ENCODE data around the gene UBL7. TPM values are rescaled to one million over a fixed set of nuclear protein-coding genes. Genes with fewer than 3 reads are reported as not detected.
A peak's percentile ranks its signal among the peaks of the same experiment; 100 is the strongest.

UBL7 gene
- total RNA-seq, 2 donors from 2014 or later: 39.0 to 43.5 TPM

- intact Hi-C loops (cut with DNase I): no loop called here
- ATAC-seq: no peak
- DNase-seq: no peak
These were observed 43.7 kb downstream of the UBL7 start for GRCh38 chr15:74417225-74417624.

GRCh38 chr15:74415966-74416916, 44.7 kb downstream of the UBL7 start:
- DNase-seq: no peak
- no peak for ATAC-seq

GRCh38 chr15:74414603-74415338, 46.2 kb downstream of the UBL7 start:
- intact Hi-C loops (cut with DNase I): no loop called here
- no peak for DNase-seq

More at GRCh38 chr15:74415966-74416916, 44.7 kb downstream of the UBL7 start:
- intact Hi-C loops (cut with DNase I): no loop called here

GRCh38 chr15:74414081-74414580, 46.8 kb downstream of the UBL7 start:
- intact Hi-C loops (cut with DNase I): no loop called here
- no peak for ATAC-seq

More at GRCh38 chr15:74414603-74415338, 46.2 kb downstream of the UBL7 start:
- no peak for ATAC-seq

GRCh38 chr15:74413350-74414080, 47.4 kb downstream of the UBL7 start:
- ATAC-seq: no peak
- DNase-seq: no peak
- intact Hi-C loops (cut with DNase I): no loop called here

More at GRCh38 chr15:74414081-74414580, 46.8 kb downstream of the UBL7 start:
- DNase-seq: no peak

GRCh38 chr15:74412159-74412558, 48.8 kb downstream of the UBL7 start:
- intact Hi-C loops (cut with DNase I): no loop called here
- ATAC-seq: no peak
- no peak for DNase-seq

- no peak for DNase-seq
- no peak for ATAC-seq
- intact Hi-C loops (cut with DNase I): no loop called here
These were observed 49.3 kb downstream of the UBL7 start for GRCh38 chr15:74411686-74412085.

GRCh38 chr15:74410502-74410901, 50.5 kb downstream of the UBL7 start:
- ATAC-seq: no peak
- no peak for DNase-seq
- intact Hi-C loops (cut with DNase I): no loop called here

- intact Hi-C loops (cut with DNase I): no loop called here
- no peak for DNase-seq
- ATAC-seq: no peak
These were observed 51.7 kb downstream of the UBL7 start for GRCh38 chr15:74409225-74409624.

- intact Hi-C loops (cut with DNase I): no loop called here
- DNase-seq: no peak
- ATAC-seq: no peak
These were observed 52.1 kb downstream of the UBL7 start for GRCh38 chr15:74408815-74409214.

GRCh38 chr15:74408385-74408784, 52.6 kb downstream of the UBL7 start:
- ATAC-seq: no peak
- intact Hi-C loops (cut with DNase I): no loop called here
- no peak for DNase-seq

- ATAC-seq: peak in 1 of 2 donors; percentile 86
- DNase-seq: no peak
- intact Hi-C loops (cut with DNase I): no loop called here
These were observed 53.8 kb downstream of the UBL7 start for GRCh38 chr15:74406992-74407705.

GRCh38 chr15:74406517-74406916, 54.4 kb downstream of the UBL7 start:
- ATAC-seq (no peak), DNase-seq (no peak)
- intact Hi-C loops (cut with DNase I): no loop called here

- no peak for ATAC-seq
- intact Hi-C loops (cut with DNase I): no loop called here
- no peak for DNase-seq
These were observed 55.1 kb downstream of the UBL7 start for GRCh38 chr15:74405823-74406222.

GRCh38 chr15:74403991-74404563, 56.9 kb downstream of the UBL7 start:
- DNase-seq: no peak

GRCh38 chr15:74403588-74403919, 57.4 kb downstream of the UBL7 start:
- DNase-seq: no peak
- ATAC-seq: no peak
- intact Hi-C loops (cut with DNase I): no loop called here

More at GRCh38 chr15:74403991-74404563, 56.9 kb downstream of the UBL7 start:
- ATAC-seq: peak in 1 of 2 donors; percentile 73
- intact Hi-C loops (cut with DNase I): no loop called here

GRCh38 chr15:74402873-74403587, 57.9 kb downstream of the UBL7 start:
- DNase-seq (no peak), ATAC-seq (no peak)
- intact Hi-C loops (cut with DNase I): no loop called here

- ATAC-seq (no peak), DNase-seq (no peak)
These were observed 58.6 kb downstream of the UBL7 start for GRCh38 chr15:74402337-74402841.

More at GRCh38 chr15:74402337-74402841, 58.6 kb downstream of the UBL7 start:
- intact Hi-C loops (cut with DNase I): no loop called here
